Naive thymus-derived CD4-positive, alpha-beta T cell (primary cell): ENCODE measurements around the gene RER1. TPM values are rescaled to one million over a fixed set of nuclear protein-coding genes. Genes with fewer than 3 reads are reported as not detected.

ENCODE experiments used
- ATAC-seq: fragments of 150-1000 bp; cut with Tn5 transposase; 2 replicates; pipeline ENCODE4 v1.10.0; 2021; ENCODE audit warnings: mild to moderate bottlenecking, moderate library complexity
- CTCF ChIA-PET: fragments of 350-600 bp; sonication (Branson Sonifier 250); formaldehyde crosslinking; loops from one replicate; lab custom pipeline; 2021; ENCODE audit warnings: antibody characterized with exemption; lab: Charles Lee
- POLR2A ChIA-PET: fragments of 350-600 bp; sonication (Branson Sonifier 250); formaldehyde crosslinking; loops from one replicate; lab custom pipeline; 2021; ENCODE audit warnings: antibody characterized with exemption, inconsistent platforms; lab: Charles Lee
- DNase-seq, 9 donors: peaks; one replicate each; pipeline versions ENCODE4 v3.0.0 to v3.0.0-alpha.2; 2020 to 2022; ENCODE audit warnings: mixed read lengths in 1 of 9
- H3K27ac ChIP-seq: one replicate; pipeline ENCODE4 v1.7.0; 2013; ENCODE audit warnings: mild to moderate bottlenecking, low read depth, low read length, moderate library complexity
- H3K27me3 ChIP-seq, 2 donors: one replicate each; pipeline ENCODE4 v1.7.0; 2013; ENCODE audit warnings: low read length in 2 of 2, mild to moderate bottlenecking in 2 of 2, moderate library complexity in 2 of 2; ENCODE audit not compliant: control insufficient read depth in 2 of 2, insufficient read depth in 2 of 2
- H3K36me3 ChIP-seq, 3 experiments: 1 replicate in 2 of 3; 2 replicates in 1 of 3; pipeline ENCODE4 v1.7.0; 2013; ENCODE audit warnings: low read length in 3 of 3, mild to moderate bottlenecking in 3 of 3, moderate library complexity in 1 of 3; ENCODE audit not compliant: insufficient read depth in 3 of 3, control insufficient read depth in 2 of 3
- H3K4me1 ChIP-seq, 2 donors: one replicate each; pipeline ENCODE4 v1.7.0; 2013; ENCODE audit warnings: low read length in 2 of 2, mild to moderate bottlenecking in 2 of 2, moderate library complexity in 1 of 2; ENCODE audit not compliant: control insufficient read depth in 2 of 2, insufficient read depth in 2 of 2
- H3K4me3 ChIP-seq: 2 replicates; pipeline ENCODE4 v1.7.0; 2013; ENCODE audit warnings: mild to moderate bottlenecking, low read length
- H3K9me3 ChIP-seq, 3 experiments: 1 replicate in 2 of 3; 2 replicates in 1 of 3; pipeline ENCODE4 v1.7.0; 2013; ENCODE audit warnings: low read length in 3 of 3; ENCODE audit not compliant: control insufficient read depth in 2 of 3
- H3K27ac Mint-ChIP-seq, 9 donors: one replicate each; pipeline ENCODE4 v1.8.0; 2020 to 2022; ENCODE audit warnings: mixed read lengths in 9 of 9, mild to moderate bottlenecking in 8 of 9, moderate library complexity in 5 of 9, inconsistent platforms in 2 of 9
- H3K27me3 Mint-ChIP-seq, 5 donors: one replicate each; pipeline ENCODE4 v1.8.0; 2021 to 2022; ENCODE audit warnings: mixed read lengths in 5 of 5, mild to moderate bottlenecking in 1 of 5
- H3K36me3 Mint-ChIP-seq, 5 donors: one replicate each; pipeline ENCODE4 v1.8.0; 2020 to 2022; ENCODE audit warnings: mixed read lengths in 5 of 5, mild to moderate bottlenecking in 3 of 5, inconsistent platforms in 1 of 5
- H3K4me1 Mint-ChIP-seq, 7 donors: one replicate each; pipeline ENCODE4 v1.8.0; 2020 to 2022; ENCODE audit warnings: mixed read lengths in 7 of 7, mild to moderate bottlenecking in 3 of 7, inconsistent platforms in 1 of 7
- H3K4me3 Mint-ChIP-seq, 10 donors: one replicate each; pipeline ENCODE4 v1.8.0; 2020 to 2022; ENCODE audit warnings: mild to moderate bottlenecking in 10 of 10, mixed read lengths in 10 of 10, moderate library complexity in 6 of 10, inconsistent platforms in 2 of 10
- H3K9me3 Mint-ChIP-seq, 11 donors: one replicate each; pipeline ENCODE4 v1.8.0; 2020 to 2022; ENCODE audit warnings: mixed read lengths in 11 of 11, mild to moderate bottlenecking in 4 of 11, inconsistent platforms in 1 of 11, moderate library complexity in 1 of 11
- intact Hi-C, 2 donors: fragments of 100-400 bp; cut with micrococcal nuclease; formaldehyde crosslinking; loops; one replicate each; pipeline ENCODE4 v1.15.1; 2023
- polyA plus RNA-seq, 2 donors: library from polyadenylated mRNA; unstranded; fragments of 300-500 nt; fragmentation: Illumina TruSeq; gene quantifications; one replicate each; pipeline ENCODE4 v1.2.3, GENCODE V29; 2021
- total RNA-seq, 6 experiments: library from RNA in 5 of 6; stranded (reverse) in 5 of 6; gene quantifications; 1 replicate in 5 of 6; 2 replicates in 1 of 6; pipeline ENCODE4 v1.2.3 and lab custom pipeline; 2021 to 2026

The RER1 gene
- total and polyA plus RNA-seq, 7 experiments from 2014 or later: 71.0 to 150 (median 116) TPM

GRCh38 chr1:2433936-2434655, 42.5 kb downstream of the RER1 start:
- peaks cover 0 to 6% (median 0%) of the 10 kb centered on the region in 11 donors for H3K9me3 Mint-ChIP-seq
- H3K9me3 ChIP-seq: peaks cover 0 to 6% (median 0%) of the 10 kb centered on the region in 3 experiments
- no peaks in the 10 kb centered on the region for H3K27me3 ChIP-seq
- H3K4me3 ChIP-seq: no peak overlapping the region
- ChIA-PET POLR2A (no interaction called here), CTCF (no interaction called here)
- no peaks in the 10 kb centered on the region for H3K36me3 ChIP-seq
- H3K4me3 Mint-ChIP-seq: no peak overlapping the region
- H3K36me3 Mint-ChIP-seq: peaks cover 0 to 3% (median 0%) of the 10 kb centered on the region in 5 donors
- H3K27ac Mint-ChIP-seq: no peak overlapping the region
- peaks cover 0 to 4% (median 0%) of the 10 kb centered on the region in 7 donors for H3K4me1 Mint-ChIP-seq
- intact Hi-C loops: no loop called here
- no peak overlapping the region for H3K27ac ChIP-seq
- ATAC-seq: no peak
- H3K27me3 Mint-ChIP-seq: no peaks in the 10 kb centered on the region
- DNase-seq: no peak
- no peaks in the 10 kb centered on the region for H3K4me1 ChIP-seq

- no peaks in the 10 kb centered on the region for H3K36me3 ChIP-seq
- POLR2A ChIA-PET: interaction anchor here (0.6 kb wide), 1 partner anchor 14 kb away, joined by 4 read pairs; no protein-coding TSS in a partner anchor
- intact Hi-C loops: no loop called here
- H3K27me3 ChIP-seq: no peaks in the 10 kb centered on the region
- Mint-ChIP-seq H3K27ac (no peak overlapping the region), H3K9me3 (peaks cover 0 to 2% (median 0%) of the 10 kb centered on the region in 11 donors), H3K27me3 (no peaks in the 10 kb centered on the region), H3K36me3 (peaks cover 0 to 3% (median 0%) of the 10 kb centered on the region in 5 donors), H3K4me3 (no peak overlapping the region), H3K4me1 (peaks cover 0 to 1% (median 0%) of the 10 kb centered on the region in 7 donors)
- H3K9me3 ChIP-seq: peaks cover 0 to under 1% (median 0%) of the 10 kb centered on the region in 3 experiments
- DNase-seq: no peak
- no peak overlapping the region for H3K27ac ChIP-seq
- H3K4me1 ChIP-seq: no peaks in the 10 kb centered on the region
- CTCF ChIA-PET: no interaction called here
- H3K4me3 ChIP-seq: no peak overlapping the region
- no peak for ATAC-seq
Observed at GRCh38 chr1:2435091-2435490, 43.5 kb downstream of the RER1 start.

GRCh38 chr1:2435746-2436355, 44.2 kb downstream of the RER1 start:
- H3K36me3 ChIP-seq: no peaks in the 10 kb centered on the region
- H3K4me3 ChIP-seq: no peak overlapping the region
- no peaks in the 10 kb centered on the region for H3K27me3 ChIP-seq
- no peak for DNase-seq
- no peak overlapping the region for H3K27ac Mint-ChIP-seq
- H3K27me3 Mint-ChIP-seq: no peaks in the 10 kb centered on the region
- no peak overlapping the region for H3K27ac ChIP-seq
- H3K4me1 ChIP-seq: no peaks in the 10 kb centered on the region
- ATAC-seq: no peak
- H3K36me3 Mint-ChIP-seq: peaks cover 0 to 3% (median 0%) of the 10 kb centered on the region in 5 donors
- no peaks in the 10 kb centered on the region for H3K9me3 ChIP-seq
- ChIA-PET POLR2A (interaction anchor here (0.6 kb wide), 1 partner anchor 14 kb away, joined by 4 read pairs; no protein-coding TSS in a partner anchor), CTCF (no interaction called here)
- intact Hi-C loops: no loop called here
- H3K4me1 Mint-ChIP-seq: peaks cover 0 to 1% (median 0%) of the 10 kb centered on the region in 7 donors
- H3K4me3 Mint-ChIP-seq: no peak overlapping the region
- peaks cover 0 to 1% (median 0%) of the 10 kb centered on the region in 11 donors for H3K9me3 Mint-ChIP-seq

DNA sequence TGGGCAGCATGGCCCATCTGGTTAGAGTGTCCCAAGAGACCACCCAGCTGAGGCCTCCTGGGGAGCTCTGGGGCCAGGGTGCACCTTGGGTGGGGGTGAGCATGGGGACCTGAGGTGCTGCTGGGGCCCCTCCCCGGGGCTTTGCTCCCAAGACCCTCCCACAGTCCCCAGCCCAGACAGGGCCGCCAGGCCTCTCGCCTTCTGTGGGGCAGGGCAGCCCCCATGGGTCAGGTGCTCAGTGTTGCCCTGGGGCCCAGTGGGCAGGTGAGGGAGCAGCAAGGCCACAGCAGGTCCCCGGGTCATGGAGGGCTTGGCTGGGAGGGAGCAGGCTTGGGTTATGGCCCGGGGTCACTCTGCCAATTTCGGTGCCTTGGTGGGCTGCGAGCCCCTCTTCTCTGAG, 45.2 kb downstream of the RER1 start:
- Histone ChIP-seq H3K27ac (no peak overlapping the region), H3K4me1 (no peaks in the 10 kb centered on the region), H3K9me3 (no peaks in the 10 kb centered on the region), H3K36me3 (no peaks in the 10 kb centered on the region), H3K4me3 (no peak overlapping the region), H3K27me3 (no peaks in the 10 kb centered on the region)
- intact Hi-C loops: no loop called here
- ATAC-seq: peak; percentile 14
- Mint-ChIP-seq H3K9me3 (peaks cover 0 to 1% (median 0%) of the 10 kb centered on the region in 11 donors), H3K27me3 (no peaks in the 10 kb centered on the region), H3K4me1 (peaks cover 0 to 1% (median 0%) of the 10 kb centered on the region in 7 donors), H3K27ac (peak overlapping the region in 1 of 9 donors; percentile 62), H3K36me3 (no peaks in the 10 kb centered on the region), H3K4me3 (no peak overlapping the region)
- POLR2A ChIA-PET: no interaction called here
- DNase-seq: no peak
- CTCF ChIA-PET: no interaction called here

DNA sequence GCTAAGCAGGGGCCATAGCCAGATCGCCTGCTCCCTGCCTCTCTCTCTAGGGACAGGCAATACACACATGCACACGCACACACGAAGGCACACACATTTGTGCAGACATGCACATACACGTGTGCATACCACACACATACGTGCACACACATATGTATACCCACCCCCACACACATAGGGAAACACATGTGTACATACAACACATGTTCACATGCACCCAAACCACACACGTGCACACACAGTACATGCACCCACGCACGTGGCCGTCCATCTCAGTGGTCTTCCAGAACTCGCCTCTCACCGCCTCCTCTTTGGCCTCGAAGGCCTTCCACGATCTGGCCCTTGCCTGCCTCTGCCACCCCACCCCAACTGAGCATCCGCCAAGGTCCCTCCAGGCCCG, 46.0 kb downstream of the RER1 start:
- peaks cover 0 to under 1% of the 10 kb centered on the region in 2 donors for H3K27me3 ChIP-seq
- H3K36me3 ChIP-seq: no peaks in the 10 kb centered on the region
- Mint-ChIP-seq H3K27me3 (peaks cover 0 to 4% (median 0%) of the 10 kb centered on the region in 5 donors), H3K36me3 (no peaks in the 10 kb centered on the region), H3K4me1 (peaks cover 0 to 1% (median 0%) of the 10 kb centered on the region in 7 donors), H3K4me3 (no peak overlapping the region), H3K9me3 (peaks cover 0 to 1% (median 0%) of the 10 kb centered on the region in 11 donors), H3K27ac (peak overlapping the region in 4 of 9 donors; percentile 30 to 68 (median 46))
- ATAC-seq (no peak), DNase-seq (no peak)
- no peak overlapping the region for H3K4me3 ChIP-seq
- H3K27ac ChIP-seq: no peak overlapping the region
- intact Hi-C loops: no loop called here
- CTCF ChIA-PET: no interaction called here
- H3K4me1 ChIP-seq: no peaks in the 10 kb centered on the region
- H3K9me3 ChIP-seq: no peaks in the 10 kb centered on the region
- POLR2A ChIA-PET: no interaction called here

GRCh38 chr1:2438038-2438437, 46.4 kb downstream of the RER1 start:
- Mint-ChIP-seq H3K36me3 (no peaks in the 10 kb centered on the region), H3K9me3 (peaks cover 0 to 1% (median 0%) of the 10 kb centered on the region in 11 donors), H3K4me1 (peaks cover 0 to 1% (median 0%) of the 10 kb centered on the region in 7 donors), H3K4me3 (no peak overlapping the region), H3K27ac (peak overlapping the region in 1 of 9 donors; percentile 68), H3K27me3 (peaks cover 0 to 7% (median 0%) of the 10 kb centered on the region in 5 donors)
- H3K27me3 ChIP-seq: peaks cover 0 to 3% of the 10 kb centered on the region in 2 donors
- H3K9me3 ChIP-seq: no peaks in the 10 kb centered on the region
- no peaks in the 10 kb centered on the region for H3K4me1 ChIP-seq
- ATAC-seq (no peak), DNase-seq (no peak)
- CTCF ChIA-PET: no interaction called here
- H3K36me3 ChIP-seq: no peaks in the 10 kb centered on the region
- H3K4me3 ChIP-seq: no peak overlapping the region
- H3K27ac ChIP-seq: no peak overlapping the region
- intact Hi-C loops: no loop called here
- POLR2A ChIA-PET: no interaction called here
